ENCODE data around the gene HNRNPA0.

Gene HNRNPA0

GRCh38 chr5:137778772-137779564, 24.8 kb upstream of the HNRNPA0 start:
- TF ChIP-seq RAD21 (IDR thresholded peaks at IDR 0.05; ENCODE audit: low read depth) (peak; percentile 63), TCF12 (IDR thresholded peaks at IDR 0.05; ENCODE audit: low read depth) (no peak)

DNA sequence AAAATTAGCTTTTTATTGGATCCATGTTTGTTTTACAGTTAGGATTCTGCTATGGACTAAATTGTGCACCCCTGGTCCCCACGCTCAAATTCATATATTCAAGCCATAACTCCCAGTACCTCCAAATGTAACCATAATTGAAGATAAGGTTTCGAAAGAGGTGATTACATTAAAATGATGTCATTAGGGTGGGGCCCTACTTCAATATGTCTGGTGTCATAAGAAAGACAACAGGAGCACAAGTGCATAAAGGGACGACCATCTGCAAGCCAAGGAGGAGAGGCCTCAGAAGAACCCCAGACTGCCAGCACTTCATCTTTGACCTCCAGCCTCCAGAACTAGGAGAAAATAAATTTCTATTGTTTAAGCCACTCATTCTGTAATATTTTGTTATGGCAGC, 7.4 kb upstream of the HNRNPA0 start:
- no peak for TF ChIP-seq ZBTB7A (IDR thresholded peaks at IDR 0.05; ENCODE audit: low read depth)
- no peak for TF ChIP-seq NFIC (IDR thresholded peaks at IDR 0.05)
- TF ChIP-seq FOXM1 (IDR thresholded peaks at IDR 0.05; ENCODE audit: borderline replicate concordance, low read depth): no peak
- TF ChIP-seq, protein P1, sequence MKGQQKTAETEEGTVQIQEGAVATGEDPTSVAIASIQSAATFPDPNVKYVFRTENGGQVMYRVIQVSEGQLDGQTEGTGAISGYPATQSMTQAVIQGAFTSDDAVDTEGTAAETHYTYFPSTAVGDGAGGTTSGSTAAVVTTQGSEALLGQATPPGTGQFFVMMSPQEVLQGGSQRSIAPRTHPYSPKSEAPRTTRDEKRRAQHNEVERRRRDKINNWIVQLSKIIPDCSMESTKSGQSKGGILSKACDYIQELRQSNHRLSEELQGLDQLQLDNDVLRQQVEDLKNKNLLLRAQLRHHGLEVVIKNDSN (IDR thresholded peaks at IDR 0.05): no peak
- TF ChIP-seq EGR1 (IDR thresholded peaks at IDR 0.05): no peak
- TF ChIP-seq YY1 (IDR thresholded peaks at IDR 0.05; ENCODE audit: low read depth): no peak

- TF ChIP-seq CEBPB (IDR thresholded peaks at IDR 0.05) (no peak), TAF1 (IDR thresholded peaks at IDR 0.05; ENCODE audit: low read depth) (no peak), TEAD4 (IDR thresholded peaks at IDR 0.05) (no peak), RAD21 (IDR thresholded peaks at IDR 0.05; ENCODE audit: low read depth) (no peak), YY1 (IDR thresholded peaks at IDR 0.05; ENCODE audit: low read depth) (no peak), NFIC (IDR thresholded peaks at IDR 0.05) (no peak), EP300 (IDR thresholded peaks at IDR 0.05; ENCODE audit: borderline replicate concordance) (no peak), EGR1 (IDR thresholded peaks at IDR 0.05) (no peak), ZBTB7A (IDR thresholded peaks at IDR 0.05; ENCODE audit: low read depth) (no peak), TCF12 (IDR thresholded peaks at IDR 0.05; ENCODE audit: low read depth) (no peak)
- TF ChIP-seq, protein P1 (IDR thresholded peaks at IDR 0.05): no peak
Measured at GRCh38 chr5:137760719-137761516, 6.8 kb upstream of the HNRNPA0 start.

DNA sequence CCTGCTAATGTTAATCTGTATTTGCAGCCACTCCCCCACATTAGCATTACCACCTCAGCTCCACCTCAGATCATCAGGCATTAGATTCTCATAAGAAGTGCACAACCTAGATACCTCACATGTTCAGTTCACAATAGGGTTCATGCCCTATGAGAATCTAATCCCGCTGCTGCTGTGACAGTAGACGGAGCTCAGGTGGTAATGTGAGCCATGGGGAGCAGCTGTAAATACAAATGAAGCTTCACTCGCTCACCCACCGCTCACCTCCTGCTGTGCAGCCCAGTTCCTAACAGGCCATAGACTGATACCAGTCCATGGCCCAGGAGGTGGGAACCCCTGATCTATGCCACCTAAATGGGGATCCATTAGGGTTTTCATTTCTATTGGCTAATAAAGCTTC, 6.1 kb upstream of the HNRNPA0 start:
- TF ChIP-seq RAD21 (IDR thresholded peaks at IDR 0.05; ENCODE audit: low read depth) (no peak), EGR1 (IDR thresholded peaks at IDR 0.05) (no peak), MAX (IDR thresholded peaks at IDR 0.05) (no peak), CEBPB (IDR thresholded peaks at IDR 0.05) (no peak), YY1 (IDR thresholded peaks at IDR 0.05; ENCODE audit: low read depth) (no peak), CREB1 (IDR thresholded peaks at IDR 0.05; ENCODE audit: low read depth) (no peak), TEAD4 (IDR thresholded peaks at IDR 0.05) (no peak), TAF1 (IDR thresholded peaks at IDR 0.05; ENCODE audit: low read depth) (no peak), NFIC (IDR thresholded peaks at IDR 0.05) (no peak), EP300 (IDR thresholded peaks at IDR 0.05; ENCODE audit: borderline replicate concordance) (no peak), FOXM1 (IDR thresholded peaks at IDR 0.05; ENCODE audit: borderline replicate concordance, low read depth) (no peak)
- TF ChIP-seq, protein P1 (IDR thresholded peaks at IDR 0.05): no peak
- TF ChIP-seq, protein P2, sequence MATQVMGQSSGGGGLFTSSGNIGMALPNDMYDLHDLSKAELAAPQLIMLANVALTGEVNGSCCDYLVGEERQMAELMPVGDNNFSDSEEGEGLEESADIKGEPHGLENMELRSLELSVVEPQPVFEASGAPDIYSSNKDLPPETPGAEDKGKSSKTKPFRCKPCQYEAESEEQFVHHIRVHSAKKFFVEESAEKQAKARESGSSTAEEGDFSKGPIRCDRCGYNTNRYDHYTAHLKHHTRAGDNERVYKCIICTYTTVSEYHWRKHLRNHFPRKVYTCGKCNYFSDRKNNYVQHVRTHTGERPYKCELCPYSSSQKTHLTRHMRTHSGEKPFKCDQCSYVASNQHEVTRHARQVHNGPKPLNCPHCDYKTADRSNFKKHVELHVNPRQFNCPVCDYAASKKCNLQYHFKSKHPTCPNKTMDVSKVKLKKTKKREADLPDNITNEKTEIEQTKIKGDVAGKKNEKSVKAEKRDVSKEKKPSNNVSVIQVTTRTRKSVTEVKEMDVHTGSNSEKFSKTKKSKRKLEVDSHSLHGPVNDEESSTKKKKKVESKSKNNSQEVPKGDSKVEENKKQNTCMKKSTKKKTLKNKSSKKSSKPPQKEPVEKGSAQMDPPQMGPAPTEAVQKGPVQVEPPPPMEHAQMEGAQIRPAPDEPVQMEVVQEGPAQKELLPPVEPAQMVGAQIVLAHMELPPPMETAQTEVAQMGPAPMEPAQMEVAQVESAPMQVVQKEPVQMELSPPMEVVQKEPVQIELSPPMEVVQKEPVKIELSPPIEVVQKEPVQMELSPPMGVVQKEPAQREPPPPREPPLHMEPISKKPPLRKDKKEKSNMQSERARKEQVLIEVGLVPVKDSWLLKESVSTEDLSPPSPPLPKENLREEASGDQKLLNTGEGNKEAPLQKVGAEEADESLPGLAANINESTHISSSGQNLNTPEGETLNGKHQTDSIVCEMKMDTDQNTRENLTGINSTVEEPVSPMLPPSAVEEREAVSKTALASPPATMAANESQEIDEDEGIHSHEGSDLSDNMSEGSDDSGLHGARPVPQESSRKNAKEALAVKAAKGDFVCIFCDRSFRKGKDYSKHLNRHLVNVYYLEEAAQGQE (IDR thresholded peaks at IDR 0.05; ENCODE audit: low read depth): no peak

GRCh38 chr5:137758715-137759306, 4.6 kb upstream of the HNRNPA0 start:
- no peak for TF ChIP-seq CEBPB (IDR thresholded peaks at IDR 0.05)
- no peak for TF ChIP-seq YY1 (IDR thresholded peaks at IDR 0.05; ENCODE audit: low read depth)
- no peak for TF ChIP-seq ZBTB7A (IDR thresholded peaks at IDR 0.05; ENCODE audit: low read depth)
- TF ChIP-seq MAX (IDR thresholded peaks at IDR 0.05): no peak
- TF ChIP-seq, protein P2 (IDR thresholded peaks at IDR 0.05; ENCODE audit: low read depth): no peak
- TF ChIP-seq RAD21 (IDR thresholded peaks at IDR 0.05; ENCODE audit: low read depth): no peak
- TF ChIP-seq TEAD4 (IDR thresholded peaks at IDR 0.05): no peak
- TF ChIP-seq TCF12 (IDR thresholded peaks at IDR 0.05; ENCODE audit: low read depth): no peak
- TF ChIP-seq CREB1 (IDR thresholded peaks at IDR 0.05; ENCODE audit: low read depth): no peak
